Thyroid gland (tissue), 4 donors: Measurements from ENCODE around the gene RASGRP4. TPM values are rescaled to one million over a fixed set of nuclear protein-coding genes. Genes with fewer than 3 reads are reported as not detected.

ENCODE experiments used
- DNase-seq, 2 donors: peaks; one replicate each; pipeline ENCODE4 v3.0.0-alpha.2; 2019
- H3K27ac ChIP-seq, 3 donors: fragments of 200-600 bp; sonication (generic); 1 replicate in 2 of 3; 2 replicates in 1 of 3; pipeline ENCODE4 v1.5.1; 2016 to 2019; ENCODE audit warnings: mild to moderate bottlenecking in 1 of 3, moderate library complexity in 1 of 3
- H3K27me3 ChIP-seq: fragments of 200-600 bp; sonication (generic); one replicate; pipeline ENCODE4 v1.5.1; 2019
- H3K36me3 ChIP-seq, 2 donors: fragments of 200-600 bp; sonication (generic); one replicate each; pipeline ENCODE4 v1.5.1; 2016 to 2019
- H3K4me1 ChIP-seq, 2 donors: fragments of 200-600 bp; sonication (generic); one replicate each; pipeline ENCODE4 v1.5.1; 2017 to 2019
- H3K4me3 ChIP-seq, 3 donors: fragments of 200-600 bp; sonication (generic); replicated peaks in 1 of 3; 1 replicate in 2 of 3; 2 replicates in 1 of 3; pipeline ENCODE4 v1.5.1; 2016; ENCODE audit warnings: mild to moderate bottlenecking in 1 of 3
- H3K9me3 ChIP-seq: fragments of 200-600 bp; sonication (generic); one replicate; pipeline ENCODE4 v1.5.1; 2017
- POLR2A ChIP-seq, 2 donors: fragments of 450-650 bp; IDR thresholded peaks; one replicate each; pipeline ENCODE4 v1.6.1; 2017; ENCODE audit warnings: antibody characterized with exemption in 2 of 2, mild to moderate bottlenecking in 2 of 2, moderate library complexity in 1 of 2
- WGBS, 2 donors: methylation state at CpG; one replicate each; pipeline ENCODE4 v1.1.5; 2017; 5-methylcytosine and 5-hydroxymethylcytosine counted together
- intact Hi-C: fragments of 100-400 bp; cut with DNase I; formaldehyde crosslinking; loops from one replicate; pipeline ENCODE4 v1.15.1; 2023
- total RNA-seq, 4 donors: library from RNA; depleted of rRNA; stranded (reverse); fragments of >200 nt; gene quantifications; one replicate each; pipeline ENCODE4 v1.2.3, GENCODE V29; 2016
- TF ChIP-seq, protein P1 (sequence below), 6 experiments: fragments of 200-600 bp in 3 of 6; fragments of 450-650 bp in 3 of 6; sonication (generic) in 3 of 6; IDR thresholded peaks; one replicate each; pipeline ENCODE4 v1.5.1; 2016 to 2019; ENCODE audit warnings: antibody characterized with exemption in 6 of 6, mild to moderate bottlenecking in 2 of 6, inconsistent platforms in 1 of 6, moderate library complexity in 1 of 6

The RASGRP4 gene
- total RNA-seq, 4 donors from 2014 or later: 0.89 to 1.7 (median 1.2) TPM

DNA sequence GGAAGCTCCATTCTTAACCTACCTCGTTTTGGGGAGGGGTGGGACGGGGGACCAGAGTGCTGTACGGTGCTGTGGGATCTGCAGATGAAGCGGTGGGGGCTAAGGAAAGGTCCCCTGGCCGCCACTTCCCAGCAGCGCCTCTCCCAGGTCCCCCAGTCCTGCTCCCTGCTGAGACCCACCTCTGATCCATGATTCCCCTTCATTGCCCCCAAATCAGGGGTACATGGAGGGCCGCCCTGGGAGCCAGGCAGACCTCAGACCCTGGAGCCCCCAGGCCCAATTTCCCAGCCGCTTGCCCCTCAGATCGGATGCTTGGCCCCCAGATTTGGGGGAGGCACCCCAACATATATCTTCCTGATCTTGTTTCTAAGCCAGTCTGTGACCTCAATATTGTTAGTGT lies 26.9 kb downstream of the RASGRP4 start:
- Histone ChIP-seq H3K27me3 (no peaks in the 10 kb centered on the region), H3K9me3 (no peaks in the 10 kb centered on the region), H3K4me3 (no peak overlapping the region), H3K36me3 (no peaks in the 10 kb centered on the region), H3K27ac (no peak overlapping the region), H3K4me1 (peaks cover 5 to 9% of the 10 kb centered on the region in 2 donors)
- no peak for TF ChIP-seq POLR2A (IDR thresholded peaks at IDR 0.05)
- TF ChIP-seq, protein P1, sequence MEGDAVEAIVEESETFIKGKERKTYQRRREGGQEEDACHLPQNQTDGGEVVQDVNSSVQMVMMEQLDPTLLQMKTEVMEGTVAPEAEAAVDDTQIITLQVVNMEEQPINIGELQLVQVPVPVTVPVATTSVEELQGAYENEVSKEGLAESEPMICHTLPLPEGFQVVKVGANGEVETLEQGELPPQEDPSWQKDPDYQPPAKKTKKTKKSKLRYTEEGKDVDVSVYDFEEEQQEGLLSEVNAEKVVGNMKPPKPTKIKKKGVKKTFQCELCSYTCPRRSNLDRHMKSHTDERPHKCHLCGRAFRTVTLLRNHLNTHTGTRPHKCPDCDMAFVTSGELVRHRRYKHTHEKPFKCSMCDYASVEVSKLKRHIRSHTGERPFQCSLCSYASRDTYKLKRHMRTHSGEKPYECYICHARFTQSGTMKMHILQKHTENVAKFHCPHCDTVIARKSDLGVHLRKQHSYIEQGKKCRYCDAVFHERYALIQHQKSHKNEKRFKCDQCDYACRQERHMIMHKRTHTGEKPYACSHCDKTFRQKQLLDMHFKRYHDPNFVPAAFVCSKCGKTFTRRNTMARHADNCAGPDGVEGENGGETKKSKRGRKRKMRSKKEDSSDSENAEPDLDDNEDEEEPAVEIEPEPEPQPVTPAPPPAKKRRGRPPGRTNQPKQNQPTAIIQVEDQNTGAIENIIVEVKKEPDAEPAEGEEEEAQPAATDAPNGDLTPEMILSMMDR (IDR thresholded peaks at IDR 0.05): no peak
- WGBS, 2 donors: 45 to 50% methylated on average over 7 to 9 of the region's 9 CpGs
- DNase-seq: no peak
- intact Hi-C loops: no loop called here

DNA sequence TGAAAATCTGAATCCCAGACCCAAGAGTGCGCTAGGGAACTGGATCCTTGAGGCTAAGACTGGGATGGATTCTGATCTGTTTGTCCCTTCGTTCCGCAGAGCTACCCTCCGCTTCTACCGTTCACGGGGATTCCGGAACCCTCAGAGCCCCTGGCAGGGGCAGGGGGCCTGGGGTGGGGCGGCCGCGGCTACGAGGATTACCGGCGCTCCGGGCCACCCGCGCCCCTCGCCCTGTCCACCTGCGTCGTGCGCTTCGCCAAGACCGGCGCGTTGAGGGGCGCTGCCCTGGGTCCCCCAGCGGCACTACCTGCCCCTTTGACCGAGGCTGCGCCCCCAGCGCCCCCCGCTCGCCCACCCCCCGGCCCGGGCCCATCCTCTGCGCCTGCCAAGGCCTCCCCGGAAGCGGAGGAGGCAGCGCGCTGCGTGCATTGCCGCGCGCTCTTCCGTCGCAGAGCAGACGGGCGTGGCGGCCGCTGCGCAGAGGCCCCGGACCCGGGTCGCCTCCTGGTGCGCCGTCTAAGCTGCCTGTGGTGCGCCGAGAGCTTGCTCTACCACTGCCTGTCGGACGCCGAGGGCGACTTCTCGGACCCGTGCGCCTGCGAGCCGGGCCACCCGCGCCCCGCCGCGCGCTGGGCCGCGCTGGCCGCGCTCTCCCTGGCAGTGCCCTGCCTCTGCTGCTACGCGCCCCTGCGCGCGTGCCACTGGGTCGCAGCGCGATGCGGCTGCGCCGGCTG lies 30.5 kb downstream of the RASGRP4 start:
- H3K27ac ChIP-seq: no peak overlapping the region
- no peak for DNase-seq
- H3K36me3 ChIP-seq: no peaks in the 10 kb centered on the region
- WGBS, 2 donors: 10 to 30% methylated on average over 6 to 36 of the region's 86 CpGs
- peaks cover 0 to 4% of the 10 kb centered on the region in 2 donors for H3K4me1 ChIP-seq
- intact Hi-C loops: no loop called here
- no peak overlapping the region for H3K4me3 ChIP-seq
- TF ChIP-seq, protein P1 (IDR thresholded peaks at IDR 0.05): no peak
- TF ChIP-seq POLR2A (IDR thresholded peaks at IDR 0.05): no peak
- H3K9me3 ChIP-seq: no peaks in the 10 kb centered on the region
- H3K27me3 ChIP-seq: no peaks in the 10 kb centered on the region

DNA sequence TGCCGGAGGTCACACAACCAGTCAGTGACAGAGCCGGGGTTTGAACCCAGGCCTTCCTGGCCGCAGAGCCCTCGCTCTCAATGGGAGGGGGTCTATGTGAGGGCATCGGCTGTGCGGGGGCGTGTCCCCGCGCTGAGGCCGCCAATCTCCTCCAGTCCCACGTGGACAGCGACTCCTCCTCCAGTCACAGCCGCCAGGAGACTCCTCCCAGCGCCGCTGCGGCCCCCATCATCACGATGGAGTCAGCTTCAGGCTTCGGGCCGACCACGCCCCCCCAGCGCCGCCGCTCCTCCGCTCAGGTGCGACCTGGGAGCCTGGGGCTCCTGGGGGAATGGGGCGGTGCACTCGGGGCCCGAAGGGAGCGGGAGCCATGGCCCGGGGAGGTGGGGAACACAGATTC lies 31.5 kb downstream of the RASGRP4 start:
- intact Hi-C loops: no loop called here
- no peak for DNase-seq
- Histone ChIP-seq H3K27ac (no peak overlapping the region), H3K4me3 (no peak overlapping the region), H3K36me3 (no peaks in the 10 kb centered on the region), H3K9me3 (no peaks in the 10 kb centered on the region), H3K27me3 (no peaks in the 10 kb centered on the region), H3K4me1 (peaks cover 0 to 5% of the 10 kb centered on the region in 2 donors)
- WGBS, 2 donors: 2 to 21% methylated on average over 7 to 9 of the region's 30 CpGs
- no peak for TF ChIP-seq POLR2A (IDR thresholded peaks at IDR 0.05)
- TF ChIP-seq, protein P1 (IDR thresholded peaks at IDR 0.05): no peak

DNA sequence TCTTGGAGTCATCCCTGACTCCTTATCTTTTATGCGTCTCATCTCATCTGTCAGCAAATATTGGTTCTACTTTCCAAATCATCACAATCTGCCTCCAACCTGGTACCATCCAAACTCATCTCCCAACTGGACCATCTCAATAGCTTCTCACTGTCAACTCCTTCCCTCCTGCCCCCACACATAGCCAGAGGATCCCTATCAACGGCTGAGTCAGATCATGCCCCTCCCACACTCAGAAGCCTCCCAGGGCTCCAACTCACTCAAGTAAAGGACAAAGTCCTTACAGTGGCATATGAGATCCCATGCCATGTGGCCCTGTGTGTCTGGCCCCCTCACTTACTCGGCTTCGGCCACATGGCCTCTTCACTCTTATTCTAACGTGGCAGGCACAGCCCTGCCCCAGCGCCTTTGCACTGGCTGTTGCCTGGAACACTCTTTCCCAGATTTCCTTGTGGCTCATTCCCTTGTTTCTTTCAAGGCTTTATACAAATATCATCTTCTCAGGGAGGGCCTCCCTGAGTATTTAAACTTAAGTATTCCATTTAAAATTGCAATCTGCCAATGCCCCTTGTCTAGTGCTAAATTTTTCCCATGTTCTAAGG lies 33.2 kb downstream of the RASGRP4 start:
- Histone ChIP-seq H3K27me3 (no peaks in the 10 kb centered on the region), H3K4me1 (peaks cover 12 to 17% of the 10 kb centered on the region in 2 donors), H3K9me3 (no peaks in the 10 kb centered on the region), H3K36me3 (no peaks in the 10 kb centered on the region), H3K4me3 (no peak overlapping the region), H3K27ac (no peak overlapping the region)
- intact Hi-C loops: no loop called here
- DNase-seq: no peak
- TF ChIP-seq, protein P1 (IDR thresholded peaks at IDR 0.05): no peak
- no peak for TF ChIP-seq POLR2A (IDR thresholded peaks at IDR 0.05)
- 86 to 89% methylated on average over 6 of the region's 6 CpGs for WGBS, 2 donors

DNA sequence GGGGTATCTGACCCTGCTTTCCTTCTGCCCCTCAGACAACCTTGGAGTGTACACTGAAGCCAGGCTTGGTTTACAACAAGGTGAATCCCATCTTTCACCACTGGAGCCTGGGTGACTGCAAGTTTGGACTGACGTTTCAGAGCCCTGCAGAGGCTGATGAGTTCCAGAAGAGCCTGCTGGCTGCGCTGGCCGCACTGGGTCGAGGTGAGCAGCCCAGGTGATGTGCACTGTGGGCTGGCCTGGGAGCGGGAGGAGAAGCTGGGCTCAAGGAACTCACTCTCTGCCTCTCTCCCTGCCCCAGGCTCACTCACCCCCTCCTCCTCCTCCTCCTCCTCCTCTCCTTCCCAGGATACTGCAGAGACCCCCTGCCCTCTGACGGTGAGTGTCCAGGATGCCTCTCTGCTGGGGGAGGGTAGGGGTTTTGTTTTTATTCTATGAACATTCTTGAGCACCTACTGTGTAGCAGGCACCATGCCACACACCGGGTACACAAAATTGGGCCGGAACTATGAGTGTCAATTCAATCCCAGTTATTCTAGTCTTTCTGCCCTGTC lies 34.0 kb downstream of the RASGRP4 start:
- intact Hi-C loops: no loop called here
- 70 to 71% methylated on average over 8 of the region's 8 CpGs for WGBS, 2 donors
- H3K27me3 ChIP-seq: no peaks in the 10 kb centered on the region

More for the DNA sequence above, 34.0 kb downstream of the RASGRP4 start:
- Histone ChIP-seq H3K36me3 (no peaks in the 10 kb centered on the region), H3K27ac (no peak overlapping the region), H3K4me1 (peaks cover 20 to 25% of the 10 kb centered on the region in 2 donors), H3K4me3 (no peak overlapping the region), H3K9me3 (no peaks in the 10 kb centered on the region)
- no peak for DNase-seq
- TF ChIP-seq, protein P1 (IDR thresholded peaks at IDR 0.05): no peak
